ENCODE measurements around the gene APBA2.

Gene APBA2

DNA sequence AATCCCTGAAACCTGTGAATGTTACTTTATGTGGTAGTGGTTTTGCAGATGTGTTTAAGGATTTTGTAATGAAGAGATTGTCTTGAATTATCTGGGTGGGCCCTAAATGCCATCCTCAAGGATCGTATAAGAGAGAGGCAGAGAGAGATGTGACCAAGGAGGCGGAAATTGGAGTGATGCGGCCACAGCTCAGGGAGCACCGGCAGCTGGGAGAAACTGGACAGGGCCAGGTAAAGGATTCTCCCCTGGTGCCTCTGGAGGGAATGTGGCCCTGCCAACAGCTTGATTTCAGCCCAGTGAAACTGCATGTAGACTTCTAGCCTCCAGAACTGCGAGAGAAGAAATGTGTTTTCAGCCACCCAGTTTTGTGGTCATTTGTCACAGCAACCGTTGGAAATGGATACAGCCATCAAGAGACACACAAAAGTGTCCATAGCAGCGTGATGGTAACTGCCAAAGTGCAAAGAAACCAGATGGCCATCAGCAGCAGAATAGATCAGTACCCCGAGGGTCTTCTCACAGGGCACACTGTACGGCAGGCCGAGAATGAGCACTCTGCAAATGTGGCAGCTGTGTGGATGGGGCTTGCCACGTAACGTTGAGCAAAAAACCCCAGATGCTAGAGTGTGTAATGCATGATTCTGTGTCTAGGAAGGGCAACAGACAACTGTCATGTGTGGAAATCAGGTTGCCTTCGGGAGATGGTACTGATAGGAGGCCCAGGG is 12.2 kb downstream of the APBA2 start:
- DNase-seq: no peak

DNA sequence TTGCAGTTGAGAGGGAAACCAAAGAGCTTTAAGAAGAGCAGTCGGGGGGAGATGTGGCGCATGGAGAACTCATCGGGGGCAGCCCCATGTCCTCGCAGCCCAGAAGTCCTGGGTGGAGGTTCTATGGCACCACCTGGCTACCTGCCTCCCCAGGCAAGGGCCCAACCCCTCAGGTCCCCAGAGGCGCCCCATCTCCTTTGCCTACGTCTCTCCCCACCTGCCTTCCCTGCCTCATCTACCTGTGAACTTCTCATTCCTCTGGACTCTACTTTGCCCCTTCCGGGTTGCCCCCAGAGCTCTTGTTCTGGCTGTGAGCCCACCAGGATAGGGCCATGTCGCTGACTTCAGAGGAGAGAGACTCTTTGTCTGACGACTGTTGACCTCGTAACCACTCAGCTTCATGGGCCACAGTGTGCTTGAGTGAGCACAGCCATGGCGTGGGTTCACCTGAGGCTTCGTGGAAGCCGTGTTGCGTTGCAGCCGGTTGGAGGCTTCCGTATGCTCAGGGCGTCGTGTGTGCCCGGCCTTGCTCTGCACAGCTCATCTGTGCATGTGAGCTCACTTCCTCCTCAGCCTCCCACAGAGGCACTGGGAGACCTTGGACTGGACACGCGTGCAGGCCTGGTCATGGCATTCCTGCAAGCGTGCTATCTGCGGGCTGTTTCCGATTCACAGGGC is 13.4 kb downstream of the APBA2 start:
- no peak for DNase-seq

DNA sequence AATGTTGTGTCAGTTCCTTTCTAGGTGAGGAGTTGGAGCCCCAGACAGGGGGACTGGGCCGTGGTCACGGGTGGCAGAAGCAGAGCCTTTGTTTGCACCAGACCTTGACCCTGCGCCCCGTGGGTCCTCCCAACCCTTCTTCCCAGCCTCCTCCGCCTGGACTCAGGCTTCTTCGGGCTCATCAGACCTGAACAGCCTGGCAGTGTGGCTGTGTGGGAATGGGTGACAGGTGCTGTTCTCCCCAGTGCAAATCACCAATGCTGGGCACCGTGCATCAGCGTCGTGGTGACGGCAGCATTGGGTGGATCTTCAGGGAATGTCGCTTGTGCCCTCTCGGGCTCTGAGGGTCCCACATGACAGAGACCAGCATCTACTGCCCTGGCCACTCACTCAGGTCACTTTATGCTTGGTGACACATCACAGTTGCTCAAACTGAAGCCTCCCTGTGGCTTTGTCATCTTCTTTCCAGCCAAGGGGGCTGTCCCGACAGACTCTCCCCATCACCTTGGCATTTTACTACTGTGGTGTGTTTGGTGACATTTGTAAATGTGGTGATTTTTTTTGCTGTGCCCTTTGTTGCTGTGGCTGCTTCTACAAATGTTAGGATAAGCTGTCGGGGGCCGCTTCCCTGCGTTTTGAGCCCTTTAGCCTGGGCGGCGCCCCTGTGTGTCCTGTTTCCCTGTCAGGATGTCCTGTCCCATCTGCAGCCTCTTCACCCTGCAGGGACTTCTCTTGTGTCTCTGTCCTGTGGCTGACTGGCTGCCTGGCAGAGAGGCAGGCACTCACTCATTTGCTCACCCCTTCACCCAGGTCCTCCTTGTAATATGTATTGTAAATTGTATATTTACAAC is 14.5 kb downstream of the APBA2 start:
- no peak for DNase-seq

DNA sequence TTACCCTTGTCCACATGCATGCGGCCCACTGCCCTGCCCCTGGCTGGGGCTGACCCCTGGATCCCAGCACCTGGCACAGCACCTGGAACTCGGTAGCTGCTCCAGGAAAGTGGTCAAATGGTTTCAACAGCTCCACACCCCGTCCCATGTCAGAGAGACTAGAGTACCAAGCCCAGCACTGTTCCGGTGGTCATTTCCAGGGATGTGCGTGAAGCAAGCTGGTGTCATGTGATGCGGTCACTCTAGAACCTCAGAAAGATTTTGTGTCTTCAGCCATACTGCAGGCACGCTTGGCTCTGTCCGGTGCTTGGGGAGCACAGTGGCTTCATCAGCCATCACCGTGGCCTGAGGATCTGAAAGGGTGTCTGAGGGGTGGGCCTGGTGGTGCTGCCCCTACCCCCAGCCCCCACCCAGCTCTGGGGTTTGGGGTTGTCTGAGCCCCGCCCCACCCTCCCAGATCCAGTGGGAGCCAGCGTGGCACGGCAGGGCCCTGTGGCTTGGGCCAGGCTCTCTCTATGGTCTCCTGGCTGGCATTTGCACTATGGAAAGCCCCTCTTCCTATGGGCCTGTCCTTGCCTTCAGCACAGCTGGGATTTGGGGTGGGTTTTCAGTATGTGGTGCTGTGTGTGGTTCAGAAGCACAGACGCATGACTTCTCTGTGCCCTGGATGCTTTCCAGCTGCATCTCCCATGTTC is 15.3 kb downstream of the APBA2 start:
- no peak for DNase-seq

DNA sequence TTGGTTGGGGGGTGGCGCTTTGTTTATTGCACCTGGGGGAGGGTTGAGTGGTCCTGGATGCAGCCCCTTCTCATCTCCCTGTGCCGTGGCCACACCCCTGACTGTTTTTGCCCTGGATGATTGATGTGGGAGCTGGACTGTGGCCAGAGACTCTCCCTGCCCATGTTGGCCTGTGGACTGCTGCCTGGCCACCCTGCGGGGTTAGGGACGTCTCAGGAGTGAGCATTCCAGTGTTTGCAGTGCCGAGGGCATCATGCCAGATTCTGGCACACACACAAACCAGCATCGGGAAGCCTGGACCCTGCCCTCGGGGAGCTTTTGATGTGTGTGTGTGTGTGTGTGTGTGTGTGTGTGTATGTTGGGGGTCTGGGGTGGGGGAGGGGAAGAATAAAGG is 15.8 kb downstream of the APBA2 start:
- no peak for DNase-seq

DNA sequence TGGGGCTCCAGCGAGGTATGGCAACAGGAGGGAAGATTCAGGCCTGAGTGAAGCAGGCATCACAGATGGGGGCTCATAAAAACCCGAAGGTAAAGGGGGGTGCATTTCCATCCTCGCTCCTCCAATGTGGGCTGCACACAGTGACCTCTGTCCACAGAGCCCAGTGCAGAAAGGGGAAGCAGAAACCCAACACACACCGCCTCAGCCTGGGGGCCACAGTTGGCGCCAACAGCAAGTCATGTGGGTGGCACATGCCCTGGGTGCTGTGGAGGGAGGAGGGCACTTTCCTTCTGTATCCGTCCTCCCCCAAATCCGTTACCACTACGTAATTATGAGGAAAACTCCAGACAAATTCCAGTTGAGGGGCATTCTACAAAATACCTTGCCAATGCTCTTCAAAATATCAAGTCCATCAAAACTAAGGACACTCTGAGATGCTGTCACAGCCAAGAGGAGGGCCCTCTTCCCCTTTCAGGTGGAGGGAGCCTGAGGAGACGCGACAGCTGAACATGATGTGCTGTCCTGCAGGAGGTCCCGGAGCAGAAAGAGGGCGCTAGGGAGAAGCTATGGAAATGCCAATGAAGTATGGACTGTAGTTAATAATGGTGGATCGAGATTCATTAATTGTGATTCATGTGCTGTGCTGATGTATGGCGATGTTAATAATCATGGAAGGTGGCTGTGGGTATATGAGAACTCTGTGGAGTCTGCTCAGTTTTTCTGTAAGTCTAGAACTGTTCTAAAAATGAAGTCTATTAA is 16.4 kb downstream of the APBA2 start:
- no peak for DNase-seq

DNA sequence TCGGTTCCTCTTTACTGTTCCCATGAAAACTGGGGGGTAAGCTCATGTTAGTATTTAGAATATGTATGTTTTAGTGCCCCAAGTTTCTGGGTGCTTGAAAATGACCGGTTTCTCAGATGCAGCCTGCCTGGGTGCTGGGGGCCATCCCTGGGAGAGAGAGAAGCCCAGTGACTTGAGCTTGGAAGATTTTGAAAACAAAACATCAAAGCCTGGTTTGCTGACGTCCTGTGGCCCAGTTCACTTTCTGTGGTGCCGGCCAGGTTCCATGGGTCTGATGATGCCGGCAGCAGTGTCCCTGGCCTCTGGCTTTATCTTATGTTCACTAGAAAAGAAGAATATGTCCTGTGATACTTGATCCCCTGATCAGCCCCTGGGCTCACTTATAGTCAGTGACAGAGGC is 17.1 kb downstream of the APBA2 start:
- no peak for DNase-seq

DNA sequence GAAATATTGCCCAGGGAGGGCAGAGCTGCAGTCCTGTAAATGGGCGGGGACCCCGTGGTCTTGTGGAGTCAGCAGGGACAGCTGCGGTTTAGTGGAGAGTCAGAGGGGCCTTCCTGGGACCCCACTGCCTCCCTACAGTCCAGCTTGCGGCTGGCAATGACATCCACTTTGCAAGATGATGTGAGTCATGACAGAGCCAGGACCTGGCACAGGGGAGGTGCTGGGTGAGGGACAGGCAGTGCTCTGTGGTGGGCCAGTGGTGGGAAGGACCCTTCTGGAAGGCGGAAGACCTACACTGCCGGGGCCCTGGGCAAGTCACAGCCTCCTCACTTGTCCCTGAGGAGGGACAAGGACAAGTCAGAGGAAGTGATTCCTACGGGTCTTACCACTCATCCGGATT is 17.8 kb downstream of the APBA2 start:
- DNase-seq: no peak

DNA sequence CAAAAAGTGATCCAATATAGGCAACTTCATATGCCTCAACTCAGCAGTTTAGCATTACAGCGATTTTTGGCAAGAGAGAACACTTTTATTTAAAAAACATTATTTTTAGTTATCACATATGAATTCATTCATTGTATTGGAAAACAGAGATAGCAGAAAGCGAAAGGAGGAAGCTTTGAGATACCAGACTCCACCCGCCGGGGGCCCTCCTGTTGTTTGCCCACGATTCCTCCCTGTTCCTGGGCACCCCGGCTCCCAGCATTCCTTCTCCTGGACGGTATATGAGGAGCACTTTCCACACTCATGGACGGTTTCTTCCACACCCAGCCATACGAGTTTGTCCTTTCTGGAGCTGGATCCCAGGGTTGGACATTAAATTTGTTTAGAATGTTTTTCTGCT is 18.2 kb downstream of the APBA2 start:
- DNase-seq: no peak

DNA sequence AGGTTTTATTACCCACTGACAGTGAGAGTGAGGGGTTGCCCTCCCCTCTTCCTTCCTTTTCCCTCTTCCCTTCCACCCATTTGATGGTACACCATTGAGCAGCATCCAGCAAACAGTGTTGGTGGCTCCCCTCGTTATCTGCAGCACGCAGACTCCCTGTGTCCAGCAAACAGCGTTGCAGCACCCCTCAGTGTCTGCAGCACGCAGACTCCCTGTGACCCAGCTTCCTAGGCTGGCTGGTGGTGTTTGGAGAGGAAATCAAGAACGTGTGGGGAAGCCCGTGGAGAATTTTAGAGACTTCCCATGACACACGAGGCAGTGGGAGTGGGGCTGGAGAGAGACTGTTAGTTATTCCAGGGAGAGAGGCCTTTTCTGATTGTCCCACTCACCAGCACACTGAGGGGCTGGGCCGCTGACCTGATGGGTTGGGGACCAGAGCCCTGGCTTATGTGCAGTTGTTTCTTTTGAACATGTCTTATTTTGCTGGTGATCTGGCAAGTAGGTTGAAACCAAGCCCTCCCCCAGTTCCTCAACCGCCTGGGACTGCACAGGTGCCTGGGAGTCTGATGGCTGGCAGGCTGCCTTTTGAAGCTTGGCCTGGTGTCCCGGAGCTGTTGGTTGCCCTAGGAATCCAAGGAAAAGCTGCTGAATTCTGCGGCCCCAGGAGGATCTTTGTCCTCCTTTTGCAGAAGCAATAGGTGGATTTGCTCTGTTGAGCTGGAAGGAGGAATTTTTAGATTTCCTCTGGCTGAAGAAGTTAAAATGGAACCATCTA is 19.0 kb downstream of the APBA2 start:
- no peak for DNase-seq

DNA sequence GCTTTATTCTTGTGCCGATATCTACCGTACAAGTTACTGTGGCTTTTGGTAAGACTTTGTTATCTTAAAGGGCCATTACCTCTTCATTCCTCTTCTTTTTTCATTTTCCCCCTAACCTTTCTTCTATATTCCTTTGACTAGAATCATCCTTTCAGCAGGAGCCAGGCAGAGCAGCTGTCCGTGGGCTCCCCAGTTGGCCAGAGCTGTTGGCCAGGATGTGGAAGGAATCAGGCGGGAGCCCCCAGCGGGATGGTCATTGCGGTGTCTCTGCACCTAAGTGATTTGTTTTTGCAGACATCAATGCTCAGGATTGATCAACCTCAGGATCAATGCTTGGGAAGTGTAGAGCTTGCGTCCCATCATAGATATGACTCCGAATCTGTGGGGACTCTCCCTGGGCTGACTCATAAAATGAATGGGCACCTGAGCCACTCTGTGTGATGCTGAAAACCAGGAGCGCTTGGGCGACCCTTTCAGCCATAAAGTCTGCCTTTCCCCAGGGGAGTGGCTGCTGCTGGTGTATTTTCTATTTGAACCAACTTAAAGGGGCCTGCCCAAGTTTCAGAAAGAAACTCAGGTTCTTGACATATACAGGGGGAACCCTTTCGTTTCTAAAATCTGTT is 21.7 kb downstream of the APBA2 start:
- no peak for DNase-seq

DNA sequence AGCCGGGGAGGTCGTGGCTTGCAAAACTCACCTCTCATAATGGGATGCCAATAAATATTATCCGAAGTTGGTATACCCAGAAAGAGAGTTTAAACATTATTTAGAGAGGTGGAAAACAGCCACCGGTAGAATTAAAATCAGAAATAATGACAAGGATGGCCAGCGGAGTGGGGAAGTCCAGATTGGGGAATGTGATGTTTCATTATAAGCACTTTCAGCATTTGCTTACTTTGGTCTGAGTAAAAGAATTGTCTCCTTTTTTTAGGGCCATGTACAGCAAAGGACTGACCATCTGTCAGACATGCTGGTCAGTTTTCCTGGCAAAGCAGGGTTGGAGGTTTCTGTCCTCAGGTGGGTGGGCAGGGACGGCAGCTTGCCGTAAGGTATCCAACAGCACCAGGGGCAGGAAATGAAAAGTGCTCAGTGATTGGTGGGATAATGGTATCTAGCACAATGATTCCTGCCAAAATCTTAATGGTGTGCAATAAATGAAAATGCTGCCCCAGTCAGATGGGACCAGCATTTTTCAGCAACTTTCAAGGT is 24.3 kb downstream of the APBA2 start:
- no peak for DNase-seq

DNA sequence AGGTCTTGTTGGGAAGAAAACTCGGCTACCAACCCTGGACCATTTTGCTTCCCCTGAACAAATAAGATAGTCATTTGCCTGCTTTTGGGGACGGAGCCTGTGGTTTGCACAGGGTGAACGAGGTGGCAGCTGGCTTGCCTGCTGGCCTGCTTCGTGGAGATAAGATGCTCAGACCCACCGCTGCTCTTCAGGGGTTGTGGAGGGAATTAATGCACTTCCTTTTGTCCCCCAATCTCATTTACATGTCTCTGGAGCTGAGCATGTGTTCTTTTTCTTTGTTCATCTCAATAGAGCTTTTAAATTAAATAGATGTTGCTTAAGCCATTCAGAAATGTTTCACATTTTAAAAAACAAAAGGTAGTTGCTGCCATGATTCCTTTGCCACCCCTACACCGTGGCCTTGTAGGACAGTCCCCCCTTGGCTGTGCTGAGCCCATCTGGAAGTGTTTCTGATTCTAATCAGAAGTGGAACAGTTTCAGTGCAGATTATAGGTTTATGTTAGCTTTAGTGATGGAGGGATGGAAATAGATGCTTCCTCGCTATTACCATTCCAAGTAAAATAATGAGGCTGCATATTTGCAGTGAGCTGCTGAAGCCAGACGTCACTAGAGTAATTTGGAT is 25.6 kb downstream of the APBA2 start:
- no peak for DNase-seq

DNA sequence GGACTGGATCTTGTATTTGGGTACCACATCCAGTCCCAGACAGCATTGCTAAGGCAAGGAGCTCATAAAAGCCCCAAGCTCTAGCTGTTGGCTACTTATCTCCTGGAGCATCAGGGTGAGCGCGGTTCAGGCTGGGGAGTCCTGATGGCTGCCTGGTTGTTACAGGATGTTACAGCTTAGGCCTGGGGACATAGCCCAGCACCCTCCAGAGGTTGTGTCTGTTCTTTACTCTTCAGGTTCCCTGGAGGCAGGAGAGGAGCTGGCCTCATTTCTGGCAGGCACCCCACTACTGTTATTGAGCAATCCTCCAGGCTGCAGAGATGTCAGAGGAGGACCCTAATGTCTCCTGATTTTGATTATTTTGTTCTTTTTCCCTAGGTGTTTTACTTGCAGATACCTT is 26.6 kb downstream of the APBA2 start:
- no peak for DNase-seq

DNA sequence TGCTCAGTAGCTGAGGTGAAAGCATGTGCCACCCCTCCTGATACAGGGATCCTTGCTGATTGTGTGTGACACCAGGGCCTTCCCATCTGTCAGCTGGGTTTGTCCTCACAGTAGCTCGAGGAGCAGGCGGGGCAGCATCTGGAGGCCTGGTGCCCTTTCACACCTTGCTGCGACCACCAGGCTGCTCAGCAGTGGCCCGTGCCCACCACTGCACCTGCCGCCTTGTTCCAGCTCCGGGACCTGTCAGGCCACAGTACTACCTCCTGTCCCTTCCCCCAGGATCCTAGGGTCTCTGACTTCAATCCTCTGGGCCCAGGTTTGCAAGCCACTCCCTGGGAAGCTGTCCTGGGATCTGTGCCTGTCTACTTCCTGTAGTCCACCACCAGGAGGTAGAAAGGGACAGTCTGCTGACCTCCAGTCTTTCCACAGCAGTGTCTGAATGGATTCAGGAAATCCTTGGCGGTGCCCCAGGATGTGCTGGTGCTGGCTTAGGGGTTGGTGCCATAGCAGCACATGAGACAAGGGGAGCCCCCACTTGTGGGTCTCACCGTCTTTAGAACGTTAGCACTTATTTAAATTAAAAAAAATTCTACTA is 27.5 kb downstream of the APBA2 start:
- DNase-seq: no peak

DNA sequence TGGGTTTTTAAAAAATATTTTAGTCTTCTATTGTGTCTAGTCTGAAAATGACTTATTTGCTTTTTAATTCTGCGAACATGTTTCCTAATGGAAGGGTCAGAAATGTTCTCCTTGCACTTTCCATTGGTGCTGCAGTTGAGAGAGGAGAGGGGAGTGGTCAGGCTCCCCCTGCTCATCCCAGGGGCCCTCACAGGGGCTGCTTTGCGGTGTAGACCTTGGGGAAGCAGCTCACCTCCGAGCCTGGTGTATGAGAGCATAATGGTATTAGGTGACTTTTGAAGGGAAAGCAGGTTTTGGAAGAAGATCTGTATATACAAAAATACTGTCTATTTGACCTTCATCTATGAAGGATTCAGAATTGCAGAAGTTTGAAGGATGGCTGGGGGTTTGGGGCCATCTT is 28.3 kb downstream of the APBA2 start:
- DNase-seq: no peak

DNA sequence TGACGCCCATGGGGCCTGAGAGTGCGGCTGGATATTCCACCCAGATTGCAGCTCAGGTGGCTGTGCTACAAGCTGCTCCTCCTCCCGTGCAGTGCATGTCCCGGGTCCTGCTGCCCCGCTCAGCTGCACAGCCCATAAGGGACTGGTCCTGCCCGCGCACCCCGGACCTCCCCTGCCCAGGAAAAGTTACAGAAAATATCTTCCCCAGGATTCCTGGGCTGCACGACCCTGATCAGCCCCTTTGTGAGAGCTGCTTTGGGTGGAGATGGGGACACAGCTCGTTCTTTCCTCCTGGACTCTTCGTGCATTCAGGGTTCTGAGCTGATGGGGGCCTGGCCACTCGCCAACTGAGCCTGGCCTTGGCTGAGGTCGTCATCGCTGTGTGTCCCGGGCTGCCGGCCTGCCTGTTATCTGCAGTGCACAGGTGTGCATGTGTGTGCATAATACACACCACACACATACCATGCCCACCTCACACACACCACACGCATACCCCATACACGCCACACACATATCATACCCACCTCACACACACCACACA is 28.8 kb downstream of the APBA2 start:
- DNase-seq: no peak

DNA sequence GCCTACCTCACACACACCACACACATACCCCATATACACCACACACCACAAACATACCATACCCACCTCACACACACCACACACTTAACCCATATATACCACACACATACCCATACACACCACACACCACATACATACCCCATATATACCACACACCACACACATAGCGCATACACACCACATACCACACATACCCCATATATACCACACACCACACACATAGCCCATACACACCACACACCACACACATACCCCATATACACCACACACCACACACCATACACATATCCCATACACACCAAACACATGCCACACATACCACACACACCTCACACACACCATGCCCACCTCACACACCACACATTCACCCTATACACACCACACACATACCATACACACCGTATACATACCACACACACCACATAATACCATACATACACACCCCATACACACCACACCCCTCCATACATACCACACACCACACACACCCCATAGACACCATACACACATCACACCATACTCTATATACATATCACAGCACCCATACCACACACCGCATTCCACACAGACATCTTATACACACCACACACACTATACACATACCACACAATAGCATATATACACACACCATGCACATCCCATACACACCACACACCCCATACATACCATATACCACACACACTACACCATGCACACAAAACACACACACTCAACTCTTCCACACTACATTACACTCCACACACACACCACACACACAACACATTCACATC is 29.5 kb downstream of the APBA2 start:
- no peak for DNase-seq

DNA sequence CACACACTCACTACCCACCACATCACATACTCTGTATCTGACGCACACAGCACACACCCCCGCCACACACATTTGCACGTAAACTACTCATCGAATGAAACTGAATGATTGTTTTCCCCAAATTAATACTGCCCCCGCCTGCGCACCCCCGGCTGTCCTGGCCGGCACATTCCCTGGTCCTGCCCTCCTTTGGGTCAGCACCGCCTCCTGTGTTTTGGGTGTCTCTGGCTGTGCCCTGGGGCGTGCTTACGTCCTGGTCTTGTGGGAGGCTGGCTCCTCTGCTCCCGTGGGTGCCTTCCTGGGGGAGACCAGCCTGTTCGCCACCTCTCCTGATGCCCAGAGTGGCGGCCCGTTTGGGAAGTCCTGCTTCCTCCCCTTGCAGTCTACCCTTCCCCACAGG is 30.2 kb downstream of the APBA2 start:
- no peak for DNase-seq
